HepG2 (cell line): ENCODE measurements around the gene ILKAP.

ENCODE experiments used
- ATF7 ChIP-seq, 2 experiments: fragments of 450-650 bp in 1 of 2; sonication (generic) in 1 of 2; formaldehyde crosslinking in 1 of 2; IDR thresholded peaks; 2 replicates each; pipeline versions ENCODE4 v1.4.0 to v1.6.1; 2016 to 2020; ENCODE audit warnings: antibody characterized with exemption in 1 of 2, mild to moderate bottlenecking in 1 of 2, missing genetic modification reagents in 1 of 2
- GTF2F1 ChIP-seq: fragments of 150-350 bp; IDR thresholded peaks from 2 replicates; pipeline ENCODE4 v1.6.1; 2014; ENCODE audit warnings: low read length
- HNRNPK ChIP-seq: fragments of 200-400 bp; formaldehyde crosslinking; IDR thresholded peaks from 2 replicates; pipeline ENCODE4 v1.6.1; 2018; ENCODE audit warnings: low read length, low read depth, moderate library complexity, mild to moderate bottlenecking; ENCODE audit not compliant: poor library complexity, severe bottlenecking
- JUN ChIP-seq: sonication (generic); formaldehyde crosslinking; IDR thresholded peaks from 2 replicates; pipeline ENCODE4 v1.4.0; 2020; ENCODE audit warnings: mild to moderate bottlenecking, missing genetic modification reagents
- KAT2B ChIP-seq: fragments of 150-350 bp; IDR thresholded peaks from 2 replicates; pipeline ENCODE4 v1.6.1; 2014; ENCODE audit warnings: low read depth, low read length, borderline replicate concordance
- KLF13 ChIP-seq: sonication (generic); formaldehyde crosslinking; IDR thresholded peaks from 2 replicates; pipeline ENCODE4 v1.4.0; 2020; ENCODE audit warnings: mild to moderate bottlenecking, missing genetic modification reagents
- PHF8 ChIP-seq: sonication (generic); formaldehyde crosslinking; IDR thresholded peaks from 2 replicates; pipeline ENCODE4 v1.5.0; 2020; ENCODE audit warnings: missing genetic modification reagents
- SP4 ChIP-seq: sonication (generic); formaldehyde crosslinking; IDR thresholded peaks from 2 replicates; pipeline ENCODE4 v1.8.1; 2023; ENCODE audit warnings: mild to moderate bottlenecking, missing genetic modification reagents
- TRIM24 ChIP-seq: sonication (generic); formaldehyde crosslinking; IDR thresholded peaks from 2 replicates; pipeline ENCODE4 v1.8.0; 2022; ENCODE audit warnings: mild to moderate bottlenecking, missing genetic modification reagents
- ZNF329 ChIP-seq: sonication (generic); formaldehyde crosslinking; IDR thresholded peaks from 2 replicates; pipeline ENCODE4 v1.9.0; 2021; ENCODE audit warnings: low read depth, mild to moderate bottlenecking, missing genetic modification reagents
- ZNF446 ChIP-seq: sonication (generic); formaldehyde crosslinking; IDR thresholded peaks from 2 replicates; pipeline ENCODE4 v1.5.0; 2020; ENCODE audit warnings: mild to moderate bottlenecking, missing genetic modification reagents
- TF ChIP-seq, protein P1 (sequence below): sonication (generic); formaldehyde crosslinking; IDR thresholded peaks from 2 replicates; pipeline ENCODE4 v1.4.0; 2020; ENCODE audit warnings: mild to moderate bottlenecking, missing genetic modification reagents
- TF ChIP-seq, protein P2 (sequence below): sonication (generic); formaldehyde crosslinking; IDR thresholded peaks from 2 replicates; pipeline ENCODE4 v1.8.0; 2022; ENCODE audit warnings: low read depth, missing genetic modification reagents
- TF ChIP-seq, protein P3 (sequence below): sonication (generic); formaldehyde crosslinking; IDR thresholded peaks from 2 replicates; pipeline ENCODE4 v1.5.0; 2020; ENCODE audit warnings: mild to moderate bottlenecking, missing genetic modification reagents, moderate library complexity

DNA sequence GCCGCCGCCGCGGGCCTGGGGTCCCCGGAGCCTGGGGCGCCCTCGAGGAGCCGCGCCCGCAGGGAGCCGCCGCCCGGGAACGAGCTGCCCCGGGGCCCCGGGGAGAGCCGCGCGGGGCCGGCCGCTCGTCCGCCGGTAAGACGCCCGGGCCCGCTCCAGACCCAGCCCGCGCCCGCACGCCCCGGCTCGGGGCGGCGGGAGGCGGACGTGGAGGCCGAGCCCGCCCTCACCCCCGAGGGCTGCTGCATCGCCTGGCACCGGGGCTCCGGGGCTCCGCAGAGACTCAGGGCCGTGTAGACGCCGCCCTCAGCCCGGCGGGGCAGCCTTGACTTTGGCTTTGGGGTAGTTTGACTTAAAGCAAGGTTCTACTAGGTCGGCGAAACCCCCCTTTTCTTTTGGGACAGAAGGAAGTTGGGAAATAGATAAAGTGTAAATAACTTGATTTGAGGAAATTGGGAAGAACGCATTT, 44.4 kb downstream of the ILKAP start:
- TF ChIP-seq, protein P1, sequence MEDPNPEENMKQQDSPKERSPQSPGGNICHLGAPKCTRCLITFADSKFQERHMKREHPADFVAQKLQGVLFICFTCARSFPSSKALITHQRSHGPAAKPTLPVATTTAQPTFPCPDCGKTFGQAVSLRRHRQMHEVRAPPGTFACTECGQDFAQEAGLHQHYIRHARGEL (CRISPR knock-in tag), result no peak
- TF ChIP-seq ZNF329 (CRISPR knock-in tag), result no peak
- no peak for TF ChIP-seq PHF8 (CRISPR knock-in tag)
- TF ChIP-seq, protein P2, sequence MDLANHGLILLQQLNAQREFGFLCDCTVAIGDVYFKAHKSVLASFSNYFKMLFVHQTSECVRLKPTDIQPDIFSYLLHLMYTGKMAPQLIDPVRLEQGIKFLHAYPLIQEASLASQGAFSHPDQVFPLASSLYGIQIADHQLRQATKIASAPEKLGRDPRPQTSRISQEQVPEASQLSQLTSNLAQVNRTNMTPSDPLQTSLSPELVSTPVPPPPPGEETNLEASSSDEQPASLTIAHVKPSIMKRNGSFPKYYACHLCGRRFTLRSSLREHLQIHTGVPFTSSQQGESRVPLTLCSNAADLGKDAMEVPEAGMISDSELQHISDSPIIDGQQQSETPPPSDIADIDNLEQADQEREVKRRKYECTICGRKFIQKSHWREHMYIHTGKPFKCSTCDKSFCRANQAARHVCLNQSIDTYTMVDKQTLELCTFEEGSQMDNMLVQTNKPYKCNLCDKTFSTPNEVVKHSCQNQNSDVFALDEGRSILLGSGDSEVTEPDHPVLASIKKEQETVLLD (CRISPR knock-in tag), result no peak
- TF ChIP-seq, protein P3, sequence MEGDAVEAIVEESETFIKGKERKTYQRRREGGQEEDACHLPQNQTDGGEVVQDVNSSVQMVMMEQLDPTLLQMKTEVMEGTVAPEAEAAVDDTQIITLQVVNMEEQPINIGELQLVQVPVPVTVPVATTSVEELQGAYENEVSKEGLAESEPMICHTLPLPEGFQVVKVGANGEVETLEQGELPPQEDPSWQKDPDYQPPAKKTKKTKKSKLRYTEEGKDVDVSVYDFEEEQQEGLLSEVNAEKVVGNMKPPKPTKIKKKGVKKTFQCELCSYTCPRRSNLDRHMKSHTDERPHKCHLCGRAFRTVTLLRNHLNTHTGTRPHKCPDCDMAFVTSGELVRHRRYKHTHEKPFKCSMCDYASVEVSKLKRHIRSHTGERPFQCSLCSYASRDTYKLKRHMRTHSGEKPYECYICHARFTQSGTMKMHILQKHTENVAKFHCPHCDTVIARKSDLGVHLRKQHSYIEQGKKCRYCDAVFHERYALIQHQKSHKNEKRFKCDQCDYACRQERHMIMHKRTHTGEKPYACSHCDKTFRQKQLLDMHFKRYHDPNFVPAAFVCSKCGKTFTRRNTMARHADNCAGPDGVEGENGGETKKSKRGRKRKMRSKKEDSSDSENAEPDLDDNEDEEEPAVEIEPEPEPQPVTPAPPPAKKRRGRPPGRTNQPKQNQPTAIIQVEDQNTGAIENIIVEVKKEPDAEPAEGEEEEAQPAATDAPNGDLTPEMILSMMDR (CRISPR knock-in tag), result no peak
- TF ChIP-seq ZNF446 (CRISPR knock-in tag), result no peak
- TF ChIP-seq TRIM24 (CRISPR knock-in tag), result no peak
- TF ChIP-seq GTF2F1, result no peak
- no peak for TF ChIP-seq JUN (CRISPR knock-in tag)
- no peak for TF ChIP-seq KLF13 (CRISPR knock-in tag)
- TF ChIP-seq ATF7 (IDR thresholded peaks at IDR 0.05), result no peak
- no peak for TF ChIP-seq ATF7 (CRISPR knock-in tag; IDR thresholded peaks at IDR 0.05)
- TF ChIP-seq KAT2B, result no peak
- no peak for TF ChIP-seq SP4 (CRISPR knock-in tag)
- no peak for TF ChIP-seq HNRNPK
